DND-41 (cell line): ENCODE data around the gene SERPINE2.

Experiments
- CTCF ChIP-seq: IDR thresholded peaks from 2 replicates; pipeline ENCODE4 v1.5.1; 2012; ENCODE audit warnings: borderline replicate concordance, low read length, moderate library complexity, mild to moderate bottlenecking; ENCODE audit not compliant: poor library complexity, severe bottlenecking; ENCODE audit errors: extremely low read depth
- EZH2 ChIP-seq: IDR thresholded peaks from 3 replicates; pipeline ENCODE4 v1.6.1; 2012; ENCODE audit warnings: borderline replicate concordance, low read depth, mild to moderate bottlenecking, moderate library complexity, low read length, inconsistent platforms; ENCODE audit not compliant: severe bottlenecking

- TF ChIP-seq CTCF (no peak), EZH2 (no peak)
These were observed 86.7 kb downstream of the SERPINE2 start for GRCh38 chr2:223952280-223952968.
